Stimulated activated CD4-positive, alpha-beta T cell treated with anti-CD3 and anti-CD28 coated beads, TNF-alpha, amount 100 ng/mL, for 1 hour (primary cell): ENCODE results near the gene SKAP1.
"Not testable (repeated sequence)": the region's sequence is repeated elsewhere in the genome, so short reads cannot be mapped to it uniquely, and the experiment has no call there.

ENCODE experiments used
- DNase-seq, 3 donors: peaks; one replicate each; pipeline ENCODE4 v3.0.0-alpha.2; 2020; ENCODE audit warnings: low read depth in 3 of 3, low spot score in 1 of 3

Gene SKAP1

GRCh38 chr17:48290378-48290777 is 139.6 kb downstream of the SKAP1 start:
- DNase-seq = no peak

DNA sequence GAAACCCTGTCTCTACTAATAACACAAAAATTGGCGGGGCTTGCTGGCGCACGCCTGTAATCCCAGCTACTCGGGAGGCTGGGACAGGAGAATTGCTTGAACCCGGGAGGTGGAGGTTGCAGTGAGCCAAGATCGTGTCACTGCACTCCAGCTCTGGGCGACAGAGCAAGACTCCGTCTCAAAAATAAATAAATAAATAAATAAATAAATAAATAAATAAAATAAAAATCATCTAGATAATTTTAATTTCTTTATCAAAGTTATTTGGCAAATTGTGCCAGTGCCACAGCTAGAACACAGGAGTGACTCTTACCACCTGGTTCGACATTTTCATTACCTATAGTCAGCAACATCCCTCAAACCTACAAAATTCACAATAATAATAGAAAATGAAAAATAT is 143.1 kb downstream of the SKAP1 start:
- not testable (repeated sequence) for DNase-seq

- DNase-seq = no peak
Measured at GRCh38 chr17:48285614-48286013, 144.4 kb downstream of the SKAP1 start.

DNA sequence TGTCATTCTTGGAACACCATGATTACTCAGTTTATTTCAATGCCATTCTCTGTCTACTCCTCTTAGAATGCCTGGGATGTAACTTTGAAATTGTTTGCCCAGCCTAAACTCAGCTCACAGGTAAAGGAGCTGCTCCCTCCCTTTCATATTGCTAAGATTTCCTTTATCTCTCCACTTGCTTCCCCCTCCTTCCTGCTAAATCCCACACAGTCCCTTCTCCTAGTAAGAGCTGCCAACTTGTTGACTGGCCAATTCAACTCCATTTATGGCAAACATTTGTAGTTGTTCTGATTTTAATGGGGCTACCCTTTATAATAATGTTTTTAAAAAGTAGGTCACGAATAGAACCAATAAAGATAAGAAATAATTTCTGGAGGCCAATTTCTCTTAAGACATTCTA is 146.1 kb downstream of the SKAP1 start:
- DNase-seq = no peak

GRCh38 chr17:48283411-48283810 is 146.6 kb downstream of the SKAP1 start:
- DNase-seq = no peak

GRCh38 chr17:48282303-48282702 is 147.7 kb downstream of the SKAP1 start:
- no peak for DNase-seq

DNA sequence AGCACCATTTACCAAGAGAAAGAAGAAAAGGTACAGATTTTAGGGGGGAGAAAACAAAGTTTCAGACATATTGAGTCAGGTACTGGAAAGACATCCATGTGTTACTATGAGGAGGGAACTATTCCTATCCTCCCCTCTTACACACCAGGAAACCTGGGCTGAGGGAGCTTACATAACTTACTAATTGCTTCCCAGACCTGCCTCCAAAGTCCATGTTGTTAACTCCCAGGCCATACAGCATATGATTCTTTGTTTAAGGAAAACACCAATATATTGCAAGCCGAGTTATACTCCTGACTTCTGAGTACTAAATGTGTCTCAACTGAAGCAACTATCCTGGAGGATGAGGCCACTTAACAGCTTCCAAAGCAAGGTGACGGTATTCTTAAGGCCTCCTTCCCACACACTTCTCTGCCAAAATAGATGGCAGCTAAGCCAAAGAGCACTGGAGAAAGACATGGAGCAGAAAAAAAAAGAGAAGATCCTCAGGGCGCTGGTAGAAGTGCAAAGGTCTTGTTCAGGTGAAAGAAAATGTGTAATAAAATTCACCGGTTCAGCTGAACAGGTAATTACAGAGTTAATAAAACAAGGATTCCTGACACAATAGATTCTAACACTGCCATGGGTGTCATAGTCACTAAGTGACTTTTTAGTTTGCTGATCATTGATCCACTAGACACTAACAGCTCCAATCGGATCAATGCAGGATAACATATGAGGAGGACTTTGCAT is 151.1 kb downstream of the SKAP1 start:
- no peak for DNase-seq

DNA sequence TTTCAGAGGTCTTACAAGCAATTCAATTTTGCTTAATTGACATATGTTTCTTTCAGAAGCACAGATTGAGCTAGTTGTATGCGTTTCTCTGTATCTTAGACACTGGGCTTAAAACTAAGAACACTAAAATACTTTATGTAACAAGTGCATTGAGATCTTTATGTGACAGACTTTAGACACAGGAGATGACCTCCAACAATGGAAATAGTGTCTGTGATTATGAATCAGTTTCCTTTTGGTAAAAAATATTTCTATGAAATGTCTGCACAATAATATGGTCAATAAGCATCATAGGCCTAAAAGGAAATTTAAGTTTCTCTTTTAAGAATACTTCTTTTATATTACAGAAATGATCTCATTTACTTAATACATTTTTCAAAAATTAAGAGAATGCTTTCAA is 153.2 kb downstream of the SKAP1 start:
- no peak for DNase-seq

GRCh38 chr17:48270899-48271298 is 159.1 kb downstream of the SKAP1 start:
- no peak for DNase-seq

GRCh38 chr17:48269209-48269608 is 160.8 kb downstream of the SKAP1 start:
- DNase-seq = no peak

GRCh38 chr17:48263731-48264035 is 166.3 kb downstream of the SKAP1 start:
- DNase-seq = no peak

- DNase-seq = no peak
Measured at GRCh38 chr17:48262982-48263730, 166.9 kb downstream of the SKAP1 start.

DNA sequence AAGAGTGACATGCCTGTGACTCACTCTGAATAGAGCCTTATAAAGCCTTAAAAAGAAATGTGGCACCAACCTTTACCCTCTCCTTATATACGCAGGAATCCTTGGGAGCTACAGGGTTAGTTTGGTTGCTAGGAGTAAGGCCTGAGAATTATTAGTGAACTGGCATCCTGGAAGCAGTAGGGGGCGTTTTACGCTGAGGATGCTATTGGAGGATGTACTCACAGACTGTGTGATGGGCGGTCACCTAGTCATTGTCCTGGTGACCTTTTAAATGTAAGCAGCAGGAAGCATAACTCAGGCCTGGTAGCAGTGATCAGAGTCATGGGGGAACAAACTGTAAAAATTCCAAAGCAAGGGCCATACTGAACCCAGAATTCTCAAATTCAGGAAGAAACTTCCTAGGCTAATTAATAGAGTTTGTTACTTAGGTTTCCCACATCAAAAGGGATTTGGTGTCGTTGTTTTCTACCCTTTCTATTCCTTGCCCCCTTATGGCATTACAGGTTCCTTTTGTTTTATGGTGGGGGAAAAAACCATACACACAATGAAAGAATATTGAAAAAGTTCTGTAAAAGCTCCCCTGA is 168.6 kb downstream of the SKAP1 start:
- DNase-seq = no peak

DNA sequence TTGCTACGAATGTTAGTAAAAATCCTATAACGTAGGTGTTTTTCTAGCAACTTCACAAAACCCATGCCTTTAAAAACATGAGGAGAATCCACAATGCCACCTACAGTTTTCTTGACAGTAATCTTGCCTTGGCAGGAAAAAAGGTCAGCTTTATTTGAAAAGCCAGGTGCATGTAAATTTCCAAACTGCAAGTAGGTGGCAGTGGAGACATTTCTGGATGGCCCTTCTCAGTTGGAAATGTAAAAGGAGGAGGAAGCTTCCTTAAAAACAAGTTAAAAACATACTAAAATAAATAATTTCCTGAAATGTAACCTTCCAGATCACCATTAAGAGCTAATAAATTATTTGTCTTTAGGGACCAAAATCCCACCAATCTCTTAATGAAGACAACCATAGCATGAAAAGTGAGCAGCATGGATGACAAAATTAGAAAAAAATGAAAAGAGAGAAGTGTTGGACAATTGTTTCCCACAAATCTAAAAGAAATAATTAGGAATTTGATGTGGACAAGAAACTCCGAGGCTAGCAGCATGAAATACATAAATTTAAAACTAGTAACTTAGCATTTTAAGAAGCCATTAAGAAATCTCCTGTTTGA is 170.2 kb downstream of the SKAP1 start:
- no peak for DNase-seq

DNA sequence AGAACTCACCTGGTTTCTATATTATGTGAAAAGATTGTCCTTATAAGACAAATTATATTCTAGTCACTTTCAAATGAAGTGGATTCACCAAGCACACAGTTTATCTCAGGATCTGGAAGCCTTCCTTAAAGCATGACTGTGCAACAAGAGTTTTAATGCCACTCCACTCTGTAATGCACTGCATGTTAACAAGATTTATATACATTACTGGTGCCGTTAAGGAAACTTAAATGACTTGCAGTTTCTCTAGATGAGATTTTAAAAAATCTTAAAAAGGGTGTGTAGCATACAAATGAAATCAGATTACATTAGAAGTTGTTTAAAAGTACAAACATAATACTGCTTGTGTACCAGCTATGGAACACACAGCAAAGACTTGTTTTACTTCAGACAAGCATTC is 171.7 kb downstream of the SKAP1 start:
- no peak for DNase-seq

DNA sequence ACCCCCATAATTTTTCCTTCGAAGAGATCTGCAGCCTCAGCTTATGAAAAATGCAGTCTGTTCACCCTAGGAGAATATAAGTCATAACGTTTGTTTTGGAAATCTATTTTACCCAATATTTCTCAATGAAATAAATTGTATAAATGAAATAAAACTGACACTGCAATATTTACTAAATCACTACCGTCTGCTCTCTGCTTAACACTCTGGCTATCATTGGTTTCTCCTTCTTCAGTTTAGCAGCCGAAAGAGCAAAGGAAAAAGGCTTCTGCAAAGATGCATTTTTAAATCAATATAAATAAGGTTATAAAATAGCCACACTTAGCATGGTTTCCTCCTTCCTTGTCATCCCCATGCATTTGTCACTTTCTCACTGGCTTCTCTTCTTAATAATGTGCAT is 174.3 kb downstream of the SKAP1 start:
- DNase-seq = no peak

GRCh38 chr17:48254896-48255295 is 175.1 kb downstream of the SKAP1 start:
- DNase-seq = no peak

- DNase-seq = no peak
Measured at GRCh38 chr17:48253975-48254374, 176.0 kb downstream of the SKAP1 start.

DNA sequence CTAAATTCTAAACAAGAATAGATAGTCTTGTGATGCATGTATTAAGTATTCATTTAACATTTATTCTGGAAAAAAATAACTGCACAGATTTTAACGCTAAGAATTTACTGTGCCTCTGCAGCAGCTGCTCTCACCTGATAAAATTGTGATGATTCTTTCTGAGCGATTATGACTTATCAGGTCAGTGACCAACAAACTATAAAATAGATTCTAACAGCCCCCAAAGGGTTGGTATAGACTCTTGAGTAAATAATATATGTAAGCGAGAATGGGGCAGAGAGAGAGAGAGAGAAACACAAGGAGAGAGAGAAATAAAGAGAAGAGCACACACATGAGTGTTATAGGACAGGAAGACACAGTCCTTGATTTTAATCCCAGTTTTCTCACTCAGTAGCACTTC is 178.1 kb downstream of the SKAP1 start:
- no peak for DNase-seq

GRCh38 chr17:48250949-48251348 is 179.1 kb downstream of the SKAP1 start:
- DNase-seq = no peak

GRCh38 chr17:48250059-48250458 is 180.0 kb downstream of the SKAP1 start:
- not testable (repeated sequence) for DNase-seq

GRCh38 chr17:48247603-48248002 is 182.4 kb downstream of the SKAP1 start:
- DNase-seq = no peak
